ENCODE measurements around the gene CCDC97.
"Not testable (repeated sequence)": the region's sequence is repeated elsewhere in the genome, so short reads cannot be mapped to it uniquely, and the experiment has no call there.

Gene CCDC97

DNA sequence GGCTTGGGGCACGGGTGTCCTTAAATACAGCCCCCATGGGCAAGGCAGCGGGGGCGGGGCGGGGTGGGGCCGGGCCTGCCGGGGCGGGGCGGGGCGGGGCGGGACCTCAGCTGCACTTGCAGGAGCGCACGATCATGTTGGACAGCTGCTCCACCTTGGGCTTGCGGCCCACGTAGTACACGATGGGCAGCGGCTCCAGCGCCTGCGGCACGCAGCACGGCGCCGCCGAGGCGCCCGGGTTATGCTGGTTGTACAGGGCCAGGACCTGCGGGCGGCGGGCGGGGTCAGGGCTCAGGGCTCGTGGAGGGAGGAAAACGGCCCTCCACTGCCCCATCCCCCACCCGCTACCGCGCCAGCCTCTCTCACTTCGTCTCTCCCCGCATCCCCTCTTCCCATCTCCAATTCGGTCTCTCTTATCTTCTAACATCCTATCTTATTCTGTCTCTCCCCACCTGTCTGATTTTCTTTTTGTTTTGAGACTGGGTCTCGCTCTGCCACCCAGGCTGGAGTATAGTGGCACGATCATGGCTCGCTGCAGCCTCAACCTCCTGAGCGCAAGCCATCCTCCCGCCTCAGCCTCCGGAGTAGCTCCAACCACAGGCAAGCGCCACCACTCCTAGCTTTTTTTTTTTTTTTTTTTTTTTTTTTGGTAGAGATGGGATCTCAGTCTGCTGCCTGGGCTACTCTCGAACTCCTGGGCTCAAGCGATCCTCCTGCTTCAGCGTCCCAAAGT lies 21.1 kb downstream of the CCDC97 start:
- DNase-seq (ENCODE audit: extremely low read depth in 1 of 2, low read depth in 1 of 2) = no peak

DNA sequence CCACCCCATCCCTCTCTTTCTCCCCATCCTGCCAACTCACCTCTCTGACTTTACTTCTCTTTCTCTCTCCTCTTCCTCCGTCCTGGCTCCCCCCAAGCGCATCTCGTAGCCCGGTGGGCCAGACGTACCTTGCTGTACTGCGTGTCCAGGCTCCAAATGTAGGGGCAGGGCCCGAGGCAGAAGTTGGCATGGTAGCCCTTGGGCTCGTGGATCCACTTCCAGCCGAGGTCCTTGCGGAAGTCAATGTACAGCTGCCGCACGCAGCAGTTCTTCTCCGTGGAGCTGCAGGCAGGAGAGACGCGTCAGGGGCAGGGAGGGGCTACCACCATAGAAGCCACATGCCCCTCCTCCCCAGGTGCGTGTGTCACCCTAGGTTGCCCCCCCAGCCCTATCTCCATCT lies 22.0 kb downstream of the CCDC97 start:
- no peak for DNase-seq (ENCODE audit: extremely low read depth in 1 of 2, low read depth in 1 of 2)

DNA sequence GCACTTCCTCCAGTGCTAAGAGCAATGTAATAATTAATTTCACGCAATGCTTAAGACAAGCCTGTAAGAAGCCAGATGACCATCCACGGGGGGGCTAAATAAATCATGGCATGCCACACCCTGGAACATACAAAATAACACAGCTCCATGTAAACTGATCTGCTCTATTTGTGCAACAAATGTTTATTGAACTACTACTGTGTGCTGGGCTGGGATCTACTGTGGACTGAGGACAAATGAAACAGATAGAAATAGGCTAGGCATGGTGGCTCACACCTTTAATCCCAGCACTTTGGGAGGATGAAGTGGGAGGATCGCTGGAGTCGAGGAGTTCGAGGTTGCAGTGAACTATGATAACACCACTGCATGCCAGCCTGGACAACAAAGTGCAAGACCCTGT lies 22.5 kb downstream of the CCDC97 start:
- no peak for DNase-seq (ENCODE audit: extremely low read depth in 1 of 2, low read depth in 1 of 2)

DNA sequence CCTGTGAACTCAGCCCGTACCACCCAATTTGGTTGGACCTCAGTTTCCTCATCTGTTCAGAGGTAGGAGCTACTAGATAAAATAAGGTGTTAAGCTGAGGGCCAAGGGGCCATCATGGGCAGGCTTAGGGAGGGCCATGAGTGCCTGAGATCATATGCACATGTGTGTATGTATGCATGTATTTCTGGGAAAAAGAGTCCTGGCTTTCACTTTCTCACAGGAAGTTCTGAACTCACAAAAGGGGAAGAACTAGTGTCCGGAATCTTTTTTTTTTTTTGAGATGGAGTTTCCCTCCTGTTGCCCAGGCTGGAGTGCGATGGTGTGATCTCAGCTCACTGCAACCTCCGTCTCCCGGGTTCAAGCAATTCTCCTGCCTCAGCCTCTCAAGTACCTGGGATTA lies 24.8 kb downstream of the CCDC97 start:
- DNase-seq (ENCODE audit: extremely low read depth in 1 of 2, low read depth in 1 of 2) = no peak

DNA sequence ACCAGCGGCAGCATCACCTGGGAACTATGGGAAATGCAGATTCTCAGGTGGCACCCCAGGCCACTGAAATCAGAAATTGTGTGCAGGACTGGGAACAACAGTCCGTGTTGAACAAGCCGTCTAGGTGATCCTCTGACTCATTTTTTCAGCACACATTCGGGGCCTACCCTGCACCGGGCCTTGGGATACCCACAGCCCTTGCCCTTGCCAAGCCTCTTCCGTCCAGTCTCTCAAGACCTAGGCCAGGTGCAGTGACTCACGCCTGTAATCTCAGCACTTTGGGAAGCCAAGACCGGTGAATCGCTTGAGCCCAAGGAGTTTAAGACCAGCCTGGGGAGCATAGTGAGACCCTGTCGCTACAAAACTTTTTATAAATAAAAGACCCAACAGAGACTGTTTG lies 25.5 kb downstream of the CCDC97 start:
- no peak for DNase-seq (ENCODE audit: extremely low read depth in 1 of 2, low read depth in 1 of 2)

DNA sequence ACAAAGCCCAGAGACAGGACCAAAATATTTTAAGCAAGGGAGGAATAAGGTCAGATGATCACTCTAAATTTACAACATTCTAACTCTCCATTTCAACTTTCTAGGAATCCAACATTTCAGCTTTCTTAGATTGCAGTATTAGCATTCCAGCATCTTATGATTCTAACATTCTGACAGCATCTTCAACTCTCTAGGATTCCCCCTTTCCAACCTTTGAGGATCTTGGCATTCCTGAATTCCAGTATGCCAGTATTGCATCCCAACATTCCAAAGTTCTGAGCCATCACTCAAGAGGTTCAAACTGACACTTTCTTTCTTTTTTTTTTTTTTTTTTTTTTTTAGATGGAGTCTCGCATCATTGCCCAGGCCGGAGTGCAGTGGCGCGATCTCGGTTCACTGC lies 30.0 kb downstream of the CCDC97 start:
- DNase-seq (ENCODE audit: extremely low read depth in 1 of 2, low read depth in 1 of 2) = no peak

DNA sequence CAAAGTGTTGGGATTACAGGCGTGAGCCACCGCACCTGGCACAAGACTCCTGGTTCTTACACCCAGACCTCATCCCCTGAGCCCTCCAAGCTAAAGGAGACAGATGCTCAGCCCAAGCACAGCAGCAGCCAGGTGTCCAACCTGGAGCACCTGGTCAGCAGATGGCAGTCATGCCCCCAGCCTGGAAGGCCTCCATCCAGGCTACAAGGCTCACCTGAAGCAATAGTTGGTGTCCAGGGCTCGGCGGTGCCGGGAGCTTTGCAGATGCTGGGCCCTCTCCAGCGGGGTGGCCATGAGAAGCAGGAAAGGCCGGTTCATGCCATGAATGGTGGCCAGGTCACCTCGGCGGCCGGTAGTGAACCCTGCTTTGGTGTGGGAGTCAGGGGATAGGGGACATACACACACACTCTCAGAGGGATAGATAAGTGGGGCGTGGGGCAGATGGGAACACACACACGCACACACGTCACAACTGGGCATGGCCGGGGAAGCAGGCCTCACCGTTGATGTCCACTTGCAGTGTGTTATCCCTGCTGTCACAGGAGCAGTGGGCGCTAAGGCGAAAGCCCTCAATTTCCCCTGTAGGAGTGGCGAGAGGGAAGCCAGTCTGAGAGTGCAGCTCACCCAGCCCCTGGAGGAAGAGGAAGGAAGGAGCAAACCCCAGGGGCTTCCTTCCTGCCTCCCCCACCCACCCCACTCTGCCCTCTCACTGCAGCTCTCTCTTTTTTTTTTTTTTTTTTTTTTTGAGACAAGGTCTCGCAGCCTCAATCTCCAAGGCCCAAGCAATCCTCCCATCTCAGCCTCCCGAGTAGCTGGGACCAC lies 31.9 kb downstream of the CCDC97 start:
- DNase-seq (ENCODE audit: extremely low read depth in 1 of 2, low read depth in 1 of 2) = no peak

DNA sequence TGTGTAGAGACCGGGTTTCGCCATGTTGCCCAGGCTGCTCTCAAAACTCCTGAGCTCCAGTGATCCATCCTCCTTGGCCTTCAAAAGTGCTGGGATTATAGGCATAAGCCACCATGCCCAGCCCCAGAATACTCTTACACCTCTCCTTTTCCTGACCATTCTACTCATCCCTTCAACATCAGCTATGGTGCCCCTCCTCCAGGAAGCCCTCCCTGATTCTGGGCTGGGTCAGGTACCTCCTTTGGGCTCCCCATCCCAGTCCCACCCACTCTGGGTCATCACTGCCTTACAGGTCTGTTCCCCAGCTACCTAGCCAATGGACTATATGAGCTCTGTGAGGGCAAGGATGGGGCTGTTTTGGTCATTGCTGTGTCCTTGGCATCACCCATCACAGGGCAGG lies 34.2 kb downstream of the CCDC97 start:
- no peak for DNase-seq (ENCODE audit: extremely low read depth in 1 of 2, low read depth in 1 of 2)

DNA sequence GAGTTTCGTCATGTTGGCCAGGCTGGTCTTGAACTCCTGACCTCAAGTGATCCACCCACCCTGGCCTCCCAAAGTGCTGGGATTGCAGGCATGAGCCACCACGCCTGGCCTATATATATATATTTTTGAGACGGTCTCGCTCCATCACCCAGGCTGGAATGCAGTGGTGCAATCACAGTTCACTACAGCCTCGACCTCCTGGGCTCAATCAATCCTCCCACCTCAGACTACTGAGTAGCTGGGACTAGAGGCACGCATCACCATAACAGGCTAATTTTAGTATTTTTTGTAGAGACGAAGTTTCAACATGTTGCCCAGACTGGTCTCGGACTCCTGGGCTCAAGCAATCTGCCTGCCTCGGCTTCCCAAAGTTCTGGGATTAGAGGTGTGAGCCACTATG lies 36.9 kb downstream of the CCDC97 start:
- DNase-seq (ENCODE audit: extremely low read depth in 1 of 2, low read depth in 1 of 2) = not testable (repeated sequence)

DNA sequence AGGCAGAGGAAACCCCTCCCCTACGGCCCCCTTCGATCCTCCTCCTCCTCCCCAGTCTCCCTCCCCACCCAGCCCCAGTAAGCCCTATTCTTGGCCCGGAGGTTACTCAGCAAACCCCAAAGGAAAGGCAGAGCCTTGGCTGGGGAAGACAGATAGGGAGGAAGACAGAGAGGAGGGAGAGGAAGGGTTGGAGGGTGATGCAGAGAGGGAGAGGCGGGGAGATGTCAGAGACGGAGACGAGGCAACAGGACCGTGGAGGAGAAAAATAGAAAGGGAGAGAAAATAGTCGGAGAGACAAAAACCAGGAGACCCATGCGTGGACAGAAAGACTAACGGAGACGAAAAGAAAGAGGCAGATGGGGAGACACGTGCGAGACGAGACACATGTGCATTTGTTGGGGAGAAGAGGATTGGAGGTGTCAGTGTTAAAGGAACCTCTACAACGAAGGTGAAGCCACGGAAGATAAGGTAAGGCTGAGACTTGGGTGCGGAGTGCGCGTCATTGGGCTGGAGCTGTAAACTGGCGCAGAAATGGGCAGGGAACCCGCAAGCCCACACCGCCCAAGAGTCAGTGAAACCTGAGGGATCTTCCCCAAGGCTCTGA lies 40.9 kb downstream of the CCDC97 start:
- no peak for DNase-seq (ENCODE audit: extremely low read depth in 1 of 2, low read depth in 1 of 2)

DNA sequence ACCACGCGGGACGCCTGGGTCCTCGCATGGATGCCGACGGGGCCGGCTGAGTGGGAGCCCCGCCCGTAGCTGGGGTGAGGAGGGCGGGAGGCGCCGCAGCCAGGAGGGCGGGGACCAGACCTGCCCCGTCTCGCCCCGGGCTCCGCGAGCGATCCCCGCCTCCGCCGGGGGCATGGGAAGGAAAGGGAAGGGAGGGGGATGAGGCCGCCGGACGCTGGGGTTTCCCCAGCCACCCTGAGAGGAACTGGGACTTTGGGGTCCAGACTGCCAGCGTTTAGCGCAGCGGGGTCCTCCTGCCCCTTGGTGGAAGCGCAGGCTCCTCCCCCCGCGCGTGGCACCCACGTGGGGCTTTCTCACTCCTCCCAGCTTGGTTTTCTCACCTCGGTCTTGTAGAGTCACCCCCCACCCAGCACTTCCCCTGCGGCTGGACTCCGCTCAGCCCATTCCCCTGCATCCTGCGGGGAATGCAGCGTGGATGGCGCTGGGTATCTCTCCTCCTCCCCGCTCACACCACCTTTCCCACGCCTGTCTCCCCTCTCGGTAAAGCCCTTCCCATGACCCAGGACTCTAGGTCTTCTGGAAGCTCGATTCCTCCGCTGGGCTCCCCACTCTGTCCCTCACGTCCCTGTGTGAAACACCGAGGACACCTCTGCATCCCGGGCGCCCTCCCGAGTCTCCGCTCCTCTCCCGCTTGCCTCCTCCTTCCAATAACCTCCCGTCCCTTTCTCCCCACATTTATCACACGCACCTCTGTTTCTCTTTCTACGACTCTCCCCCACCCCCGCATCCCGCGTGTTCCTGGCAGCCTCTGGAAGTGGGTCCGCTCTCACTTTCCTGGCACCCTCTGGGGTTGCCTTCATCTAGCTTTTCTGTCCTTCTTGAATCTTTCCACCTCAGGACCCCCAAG lies 41.6 kb downstream of the CCDC97 start:
- peak; percentile 65 to 71 for DNase-seq (ENCODE audit: extremely low read depth in 1 of 2, low read depth in 1 of 2)

DNA sequence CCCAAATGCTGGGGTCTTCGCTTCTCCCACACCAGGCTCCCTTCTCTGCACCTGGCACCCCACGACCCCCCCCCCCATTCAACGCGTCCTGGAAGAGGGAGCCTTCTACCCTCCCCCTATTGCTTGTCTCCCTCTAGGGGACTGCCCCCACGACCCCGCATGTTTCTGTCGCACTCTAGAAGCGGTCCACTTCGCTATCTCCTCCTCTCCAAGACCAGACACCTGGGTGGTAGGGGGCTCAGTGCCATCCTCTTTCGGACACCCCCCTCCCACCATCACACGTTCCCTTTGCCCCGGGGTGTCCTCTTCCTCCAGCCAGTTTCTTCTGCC lies 42.3 kb downstream of the CCDC97 start:
- DNase-seq (ENCODE audit: extremely low read depth in 1 of 2, low read depth in 1 of 2) = no peak

DNA sequence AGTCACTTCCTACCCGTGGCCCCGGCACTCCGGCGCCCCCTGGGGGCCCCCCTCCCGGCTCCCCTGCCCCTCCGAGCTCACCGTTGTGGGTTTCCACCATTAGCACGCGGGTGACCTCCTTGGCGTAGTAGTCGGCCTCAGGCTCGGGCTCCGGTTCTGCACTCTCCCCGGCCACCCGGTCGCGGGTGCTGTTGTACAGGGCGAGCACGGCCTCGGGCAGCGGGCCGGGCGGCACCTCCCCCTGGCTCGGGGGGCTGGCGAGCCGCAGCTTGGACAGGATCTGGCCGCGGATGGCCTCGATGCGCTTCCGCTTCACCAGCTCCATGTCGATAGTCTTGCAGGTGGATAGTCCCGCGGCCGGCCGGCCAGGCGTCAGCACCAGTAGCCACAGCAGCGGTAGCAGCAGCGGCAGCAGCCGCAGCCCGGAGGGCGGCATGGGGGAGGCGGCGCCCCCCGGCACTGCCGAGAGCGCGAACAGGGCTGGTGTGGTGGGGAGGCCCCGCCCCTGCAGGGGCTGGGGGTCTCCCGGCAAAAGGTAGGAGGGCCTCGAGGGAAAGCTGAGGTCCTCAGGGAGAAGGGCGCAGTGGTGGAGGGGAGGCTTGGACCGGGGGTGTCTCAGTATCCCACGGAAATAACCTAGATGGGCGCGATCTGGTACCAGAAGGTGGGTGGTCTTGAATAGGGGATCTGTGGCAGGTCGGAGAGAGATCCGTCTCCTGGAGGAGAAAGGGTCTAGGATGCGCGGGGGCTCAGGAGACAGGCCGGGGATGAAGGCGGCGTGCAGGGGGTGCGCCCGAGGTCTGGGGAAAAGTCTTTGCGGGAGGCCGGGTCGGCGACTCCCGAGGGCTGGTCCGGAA lies 42.9 kb downstream of the CCDC97 start:
- peak in 1 of 2 donors; percentile 70 for DNase-seq (ENCODE audit: extremely low read depth in 1 of 2, low read depth in 1 of 2)

DNA sequence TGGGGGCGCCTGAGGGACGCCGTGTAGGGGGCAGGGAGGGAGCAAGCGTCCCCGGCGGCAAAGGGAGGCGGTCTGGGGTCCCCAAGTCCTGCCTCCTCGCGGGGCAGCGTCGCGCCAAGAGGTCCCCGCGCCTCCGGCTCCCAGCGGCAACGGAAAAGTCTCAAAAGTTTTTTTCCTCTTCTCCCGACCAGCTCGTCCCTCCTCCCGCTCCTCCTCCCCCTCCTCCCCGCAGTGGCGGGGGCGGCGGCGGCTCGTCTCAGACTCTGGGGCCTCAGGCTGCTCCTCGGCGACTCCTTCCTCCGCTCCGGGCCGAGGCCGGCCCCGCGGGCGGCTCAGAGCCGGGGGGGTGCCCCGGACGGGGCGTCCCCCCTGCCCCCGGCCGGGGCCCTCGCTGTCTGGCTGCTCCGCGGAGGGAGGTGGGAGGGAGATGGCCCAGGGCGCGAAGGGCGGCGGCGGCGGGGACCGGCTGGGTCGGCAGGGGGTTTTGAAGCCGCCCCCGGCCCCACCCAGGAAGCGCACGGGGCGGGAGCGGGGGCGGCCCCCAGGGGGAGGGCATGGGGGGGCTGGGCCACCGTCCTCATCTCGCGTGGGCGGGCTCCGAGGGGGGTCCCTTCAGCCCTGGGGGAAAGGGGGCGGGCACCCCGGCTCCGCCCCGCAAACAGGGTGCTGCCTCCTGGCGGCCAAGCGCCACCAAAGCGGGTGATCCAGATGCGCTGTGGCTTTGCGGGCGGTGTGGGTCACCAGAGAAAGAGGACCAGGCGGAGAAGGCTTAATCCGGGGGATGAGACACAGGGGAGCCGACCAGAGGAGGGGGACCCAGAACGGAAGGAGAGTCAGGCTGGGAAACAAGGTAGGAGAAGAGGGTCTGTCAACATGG lies 43.7 kb downstream of the CCDC97 start, which contains the start of gene TGFB1:
TGFB1 (minus strand) TSS at position 457 of the 877 bp plus-strand sequence. CDS start 878 bp downstream, outside the sequence.
- peak; percentile 90 to 95 for DNase-seq (ENCODE audit: extremely low read depth in 1 of 2, low read depth in 1 of 2)

DNA sequence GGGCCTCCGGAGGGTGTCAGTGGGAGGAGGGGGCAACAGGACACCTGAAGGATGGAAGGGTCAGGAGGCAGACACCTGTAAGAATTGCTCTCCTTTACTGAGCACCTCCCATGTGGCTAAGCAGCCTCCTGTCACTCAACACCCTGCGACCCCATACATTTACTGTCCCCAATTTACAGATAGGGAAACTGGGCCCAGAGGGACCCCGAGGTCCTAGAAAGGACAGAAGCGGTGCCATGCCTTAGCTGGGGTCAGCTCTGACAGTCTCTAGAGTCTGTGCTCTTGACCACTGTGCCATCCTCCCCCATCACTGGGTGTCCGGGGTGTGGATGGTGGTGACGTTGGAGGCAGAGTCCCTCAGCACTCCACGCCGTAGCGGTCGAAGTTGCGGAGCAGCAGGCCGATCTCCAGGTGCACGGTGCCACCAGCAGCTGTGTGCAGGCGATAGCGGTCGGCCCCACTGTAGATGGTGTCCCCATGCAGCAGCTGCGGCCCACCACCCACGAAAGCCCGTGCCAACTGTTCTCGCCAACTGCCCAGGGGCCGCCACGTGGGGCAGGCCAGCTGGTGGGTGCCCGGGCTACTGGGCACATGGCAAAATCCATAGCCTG lies 44.5 kb downstream of the CCDC97 start:
- no peak for DNase-seq (ENCODE audit: extremely low read depth in 1 of 2, low read depth in 1 of 2)

DNA sequence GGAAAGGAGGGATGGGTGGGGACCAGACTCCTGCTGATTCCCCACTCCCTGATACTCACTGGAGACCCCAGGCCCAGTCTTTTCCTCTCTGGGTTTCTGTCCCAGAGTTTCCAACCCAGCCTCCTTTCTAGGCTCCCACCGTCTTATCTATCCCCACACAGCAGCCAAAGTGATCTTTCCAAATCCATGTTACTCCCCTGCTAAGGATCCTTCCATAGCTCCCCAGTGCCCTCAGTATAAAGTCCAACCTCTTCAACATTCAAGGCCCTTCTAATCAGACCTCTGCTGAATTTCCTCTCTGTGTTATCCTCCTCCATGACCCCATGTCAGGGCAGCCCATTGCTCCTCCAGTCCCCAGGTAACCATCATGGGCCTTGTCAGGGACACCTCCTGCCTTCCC lies 45.1 kb downstream of the CCDC97 start:
- no peak for DNase-seq (ENCODE audit: extremely low read depth in 1 of 2, low read depth in 1 of 2)

DNA sequence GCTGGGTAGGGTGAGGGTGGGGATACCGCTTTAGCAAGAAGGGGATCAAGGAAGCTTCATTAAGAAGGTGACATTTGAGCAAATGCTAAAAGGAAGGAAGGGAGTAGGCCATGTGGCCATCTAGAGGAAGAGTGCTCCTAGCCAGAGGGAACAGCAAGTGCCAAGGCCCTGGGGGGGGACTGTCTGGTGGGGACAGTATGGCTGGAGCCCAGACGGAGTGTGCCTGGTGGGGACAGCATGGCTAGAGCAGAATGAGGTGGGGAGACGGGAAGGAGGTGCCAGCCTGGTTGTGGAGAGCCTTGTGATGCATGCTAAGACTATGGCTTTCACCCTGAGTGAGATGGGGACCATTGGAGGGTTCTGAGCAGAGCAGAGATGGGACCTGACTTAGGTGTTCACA lies 45.8 kb downstream of the CCDC97 start:
- no peak for DNase-seq (ENCODE audit: extremely low read depth in 1 of 2, low read depth in 1 of 2)

DNA sequence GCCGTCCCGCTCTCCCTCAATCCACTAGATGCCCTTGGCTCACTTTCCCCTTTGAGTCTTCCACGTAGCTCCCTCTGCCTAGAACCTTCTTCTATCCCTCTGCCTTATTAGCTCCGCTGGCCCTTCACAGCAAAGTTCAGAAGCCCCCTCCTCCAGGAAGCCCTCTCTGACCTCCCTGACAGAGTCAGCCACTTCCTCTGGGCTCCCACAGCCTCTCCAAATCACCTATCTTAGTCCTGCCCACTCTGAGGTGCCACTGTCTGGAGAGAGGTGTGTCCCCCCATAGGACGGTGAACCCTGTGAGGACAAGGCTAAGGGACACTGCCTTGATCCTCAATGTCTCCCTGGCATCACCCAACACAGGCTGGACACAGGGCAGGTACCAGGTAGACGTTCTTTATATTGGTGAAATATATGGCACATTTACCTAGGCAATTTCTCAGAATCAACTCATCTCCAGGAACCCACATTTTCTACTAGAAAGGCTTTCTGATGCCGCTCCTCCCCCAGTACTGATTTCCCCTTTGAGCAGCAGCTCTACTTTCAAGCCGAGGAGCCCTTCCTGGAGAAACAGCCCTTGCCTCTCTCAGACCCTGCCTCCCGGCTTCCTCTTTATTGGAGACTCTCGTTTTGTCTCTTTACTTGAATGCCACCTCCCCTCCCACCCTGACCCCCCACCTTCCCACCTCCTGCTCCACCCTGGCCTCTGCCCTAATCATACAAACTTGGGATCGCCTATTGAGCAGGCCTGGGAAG lies 47.2 kb downstream of the CCDC97 start:
- no peak for DNase-seq (ENCODE audit: extremely low read depth in 1 of 2, low read depth in 1 of 2)
